Retinal pigment epithelial cell (primary cell): ENCODE measurements around the gene ARID3B.
A peak's percentile ranks its signal among the peaks of the same experiment; 100 is the strongest.
"Not testable (repeated sequence)": the region's sequence is repeated elsewhere in the genome, so short reads cannot be mapped to it uniquely, and the experiment has no call there.

Experiments
- DNase-seq: peaks from one replicate; pipeline ENCODE4 v3.0.0-alpha.2; 2010; ENCODE audit warnings: low read depth
- H3K4me3 ChIP-seq: 2 replicates; pipeline ENCODE4 v1.5.1; 2011; ENCODE audit warnings: mild to moderate bottlenecking, low read length, control low read depth, moderate library complexity
- TF ChIP-seq, protein P1 (sequence below): conservative IDR thresholded peaks from 2 replicates; pipeline ENCODE4 v1.5.1; 2011; ENCODE audit warnings: low read depth, low read length, control low read depth, inconsistent platforms

ARID3B gene

DNA sequence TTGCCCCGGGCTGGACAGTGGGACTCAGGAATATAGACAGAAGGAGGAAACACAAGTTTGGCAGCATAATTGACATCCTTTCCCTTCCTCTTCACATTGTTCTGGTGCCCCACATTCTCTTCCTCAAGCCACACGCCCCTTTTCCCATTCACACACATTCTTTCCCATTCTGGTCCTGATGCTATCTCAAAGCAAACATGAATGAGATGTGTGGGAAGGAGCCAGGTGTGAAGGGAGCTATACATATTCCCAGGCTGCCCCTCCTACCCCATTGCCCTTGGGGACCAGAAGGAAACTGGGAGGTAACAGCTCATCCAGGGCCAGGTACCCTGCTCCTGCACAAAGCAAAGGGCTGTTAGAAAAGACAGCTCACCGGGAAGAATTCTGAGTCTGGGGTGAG, 51.2 kb downstream of the ARID3B start:
- DNase-seq, result no peak
- no peak overlapping the region for H3K4me3 ChIP-seq
- TF ChIP-seq, protein P1, sequence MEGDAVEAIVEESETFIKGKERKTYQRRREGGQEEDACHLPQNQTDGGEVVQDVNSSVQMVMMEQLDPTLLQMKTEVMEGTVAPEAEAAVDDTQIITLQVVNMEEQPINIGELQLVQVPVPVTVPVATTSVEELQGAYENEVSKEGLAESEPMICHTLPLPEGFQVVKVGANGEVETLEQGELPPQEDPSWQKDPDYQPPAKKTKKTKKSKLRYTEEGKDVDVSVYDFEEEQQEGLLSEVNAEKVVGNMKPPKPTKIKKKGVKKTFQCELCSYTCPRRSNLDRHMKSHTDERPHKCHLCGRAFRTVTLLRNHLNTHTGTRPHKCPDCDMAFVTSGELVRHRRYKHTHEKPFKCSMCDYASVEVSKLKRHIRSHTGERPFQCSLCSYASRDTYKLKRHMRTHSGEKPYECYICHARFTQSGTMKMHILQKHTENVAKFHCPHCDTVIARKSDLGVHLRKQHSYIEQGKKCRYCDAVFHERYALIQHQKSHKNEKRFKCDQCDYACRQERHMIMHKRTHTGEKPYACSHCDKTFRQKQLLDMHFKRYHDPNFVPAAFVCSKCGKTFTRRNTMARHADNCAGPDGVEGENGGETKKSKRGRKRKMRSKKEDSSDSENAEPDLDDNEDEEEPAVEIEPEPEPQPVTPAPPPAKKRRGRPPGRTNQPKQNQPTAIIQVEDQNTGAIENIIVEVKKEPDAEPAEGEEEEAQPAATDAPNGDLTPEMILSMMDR, result no peak

DNA sequence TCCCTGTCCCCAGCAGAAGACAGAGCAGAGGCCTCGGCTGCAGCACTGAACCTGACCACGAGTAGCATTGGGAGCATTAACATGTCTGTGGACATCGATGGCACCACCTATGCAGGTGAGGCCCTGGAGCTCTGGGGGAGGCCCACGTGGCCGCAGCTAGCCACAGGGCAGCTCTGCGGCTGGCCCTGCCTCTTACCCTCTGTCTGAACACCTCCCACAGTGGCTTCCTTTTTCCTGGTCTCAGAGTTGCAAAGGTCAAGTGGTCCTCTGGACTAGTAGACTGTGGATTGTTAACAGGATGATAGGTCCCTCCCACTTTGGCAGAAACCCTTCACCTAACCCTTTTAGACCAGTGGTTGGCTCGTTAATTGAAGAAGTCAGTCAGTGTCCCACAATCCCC, 52.1 kb downstream of the ARID3B start:
- DNase-seq, result no peak
- TF ChIP-seq, protein P1, result no peak
- H3K4me3 ChIP-seq, result no peak overlapping the region

DNA sequence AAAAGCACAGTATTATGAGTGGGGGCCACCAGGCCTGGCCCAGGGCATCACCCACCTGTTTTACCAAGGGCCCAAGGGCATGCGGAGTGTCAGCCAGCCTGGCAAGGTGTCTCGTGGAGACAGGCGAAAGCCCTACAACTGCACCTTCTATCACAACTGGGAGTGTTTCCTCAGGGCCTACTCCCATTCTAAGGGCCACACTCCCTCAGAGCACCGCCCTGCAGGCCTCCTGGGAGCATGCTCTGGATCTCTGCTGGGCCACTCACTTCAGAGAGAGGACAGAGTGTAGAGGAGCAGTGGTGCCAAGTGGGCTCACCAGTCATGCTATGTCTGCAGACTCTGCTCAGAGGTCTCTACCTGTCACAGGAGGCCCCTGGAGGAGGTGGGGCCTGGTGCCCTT, 53.4 kb downstream of the ARID3B start:
- TF ChIP-seq, protein P1, result no peak
- no peak overlapping the region for H3K4me3 ChIP-seq
- no peak for DNase-seq

DNA sequence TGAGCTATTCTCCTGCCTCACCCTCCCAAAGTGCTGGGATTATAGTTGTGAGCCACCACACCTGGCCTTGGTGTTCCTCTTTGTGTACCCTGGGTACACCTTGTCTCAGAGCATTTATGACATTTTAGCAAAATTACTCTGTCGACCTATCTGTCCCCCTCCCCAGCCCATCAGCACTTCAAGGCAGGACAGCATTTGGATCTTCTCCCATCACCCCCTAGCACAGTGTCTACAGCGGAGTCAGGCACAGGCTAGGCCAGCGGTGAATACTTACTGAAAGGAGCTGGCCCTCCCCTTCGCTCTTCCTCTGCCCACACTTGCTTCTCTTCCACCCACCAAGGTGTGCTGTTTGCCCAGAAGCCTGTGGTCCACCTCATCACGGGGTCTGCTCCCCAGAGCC, 54.3 kb downstream of the ARID3B start:
- no peak for DNase-seq
- no peak overlapping the region for H3K4me3 ChIP-seq
- TF ChIP-seq, protein P1, result no peak

DNA sequence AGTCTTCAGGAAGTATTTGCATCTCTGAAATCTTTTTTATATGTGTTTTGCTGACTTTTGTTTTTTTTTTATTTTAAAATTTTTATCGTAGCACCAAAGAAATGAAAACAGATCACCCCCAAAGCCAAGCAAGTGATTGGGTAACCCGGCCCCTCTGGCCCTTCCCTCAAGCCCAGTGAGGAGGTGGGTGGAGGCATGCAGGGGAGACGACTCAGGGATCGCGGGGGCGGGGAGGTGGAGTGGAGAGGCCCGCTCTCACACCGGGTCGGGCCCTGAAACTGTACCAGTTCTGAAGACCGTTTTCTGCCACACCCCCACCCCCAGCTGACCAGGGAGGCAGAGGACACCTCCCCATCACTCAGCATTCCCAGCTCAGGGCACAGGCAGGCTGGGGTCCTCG, 55.7 kb downstream of the ARID3B start:
- H3K4me3 ChIP-seq, DNase-seq: not testable (repeated sequence)

DNA sequence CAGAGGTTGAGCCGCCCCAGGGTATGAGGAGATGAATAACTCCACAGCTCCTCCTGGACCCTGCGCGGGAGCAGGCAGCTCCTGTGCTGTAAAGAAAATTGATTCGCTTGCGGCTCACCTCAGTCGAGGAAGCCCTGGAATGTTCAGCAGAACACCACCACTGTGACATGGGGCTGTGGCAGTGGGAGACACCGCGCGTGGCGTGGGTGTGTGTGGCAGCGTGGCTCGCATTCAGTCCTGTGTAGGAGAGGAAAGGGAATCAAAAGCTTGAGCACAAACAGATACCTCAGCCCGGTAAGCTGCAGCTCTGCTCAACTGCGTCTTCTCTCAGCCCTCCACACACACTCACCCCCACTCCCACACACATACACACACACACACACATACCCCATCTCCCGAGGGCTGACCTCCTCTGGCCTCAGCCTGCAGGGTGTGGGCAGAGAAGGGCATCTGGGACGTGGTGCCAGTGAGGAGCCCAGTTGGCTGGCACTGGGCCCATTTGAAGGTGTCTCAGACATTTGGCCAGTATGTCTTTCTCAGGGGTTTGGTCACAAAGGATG, 56.2 kb downstream of the ARID3B start:
- not testable (repeated sequence) for H3K4me3 ChIP-seq, DNase-seq

DNA sequence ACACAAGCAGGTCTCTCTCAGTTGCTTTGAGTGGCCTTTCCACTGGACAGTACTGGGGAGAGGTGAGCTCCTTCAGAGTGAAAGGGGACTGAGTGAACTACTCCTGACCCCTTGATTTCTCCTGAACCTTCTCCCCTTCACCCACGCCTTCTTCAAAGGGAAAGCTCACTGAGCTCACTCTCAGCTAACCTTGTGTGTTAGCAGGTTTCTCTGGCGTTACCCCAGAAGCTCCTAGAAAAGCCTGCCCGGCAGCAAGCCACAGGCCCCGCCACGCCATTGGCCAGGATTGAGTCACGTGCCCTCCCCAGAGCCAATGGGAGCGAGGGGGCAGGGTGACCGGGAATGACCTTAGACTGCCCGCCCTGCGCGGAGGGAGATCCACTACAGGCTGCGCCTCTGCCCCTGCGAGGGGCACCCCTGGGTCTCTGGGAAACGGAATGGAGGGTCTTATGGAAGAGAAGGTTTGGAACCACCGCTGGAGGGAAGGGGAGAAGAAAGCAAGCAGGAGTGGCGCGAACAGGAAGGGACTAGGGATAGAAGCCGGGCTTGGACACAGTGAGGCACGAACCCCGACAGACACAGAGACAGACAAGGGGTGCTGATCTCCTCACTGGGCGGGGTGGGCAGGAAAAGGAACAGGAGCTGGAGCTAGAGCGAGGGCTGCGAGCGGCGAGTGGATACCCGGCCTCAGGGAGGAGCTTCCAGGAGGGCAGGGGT, 57.3 kb downstream of the ARID3B start:
- TF ChIP-seq, protein P1, result no peak
- DNase-seq, result peak; percentile 65
- peak overlapping the region; percentile 64 for H3K4me3 ChIP-seq

DNA sequence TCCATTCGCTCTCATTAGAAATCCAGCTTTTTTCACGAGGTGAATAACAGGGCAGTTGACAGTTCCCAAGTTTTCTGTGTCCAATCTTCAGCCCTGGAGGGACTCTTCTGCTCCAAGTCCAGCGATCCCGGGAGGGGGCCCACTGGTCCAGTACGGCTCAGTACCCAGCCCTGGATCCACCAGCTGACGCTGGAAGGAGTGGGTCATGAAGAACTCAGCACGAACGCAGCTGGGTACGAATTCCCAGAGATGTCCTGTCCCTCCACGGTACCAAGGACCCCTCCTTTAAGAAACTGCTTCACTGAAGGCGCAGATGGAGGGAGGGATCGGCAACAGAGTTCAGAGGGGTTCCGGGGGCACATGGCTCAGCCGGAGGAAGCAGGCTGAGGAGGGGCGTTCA, 58.1 kb downstream of the ARID3B start:
- H3K4me3 ChIP-seq, result peak overlapping the region; percentile 64
- TF ChIP-seq, protein P1, result no peak

More for the DNA sequence above, 58.1 kb downstream of the ARID3B start:
- no peak for DNase-seq
